IMR-90 (cell line): Measurements from ENCODE around the gene RTL1. TPM values are rescaled to one million over a fixed set of nuclear protein-coding genes. Genes with fewer than 3 reads are reported as not detected.

Experiments
- ATAC-seq: fragments of 200-7000 bp; cut with Tn5 transposase; 2 replicates; pipeline ENCODE4 v1.9.1; 2020; ENCODE audit warnings: low read depth, mild to moderate bottlenecking, moderate library complexity
- BruUV-seq: library from RNA; stranded (reverse); fragments of 400-500 nt; replicated peaks from 2 replicates; lab custom pipeline; 2021; lab: Mats Ljungman, UMichigan
- CTCF ChIA-PET: fragments of 300-600 bp; formaldehyde crosslinking; extraction: SDS; loops from one replicate; lab custom pipeline; 2021; ENCODE audit warnings: antibody characterized with exemption; lab: Yijun Ruan, JAX
- POLR2A ChIA-PET: fragments of 300-600 bp; sonication (Branson Sonifier 250); formaldehyde crosslinking; loops from one replicate; lab custom pipeline; 2022; ENCODE audit warnings: antibody characterized with exemption; ENCODE audit not compliant: unreplicated experiment; lab: Charles Lee
- DNase-seq: peaks from one replicate; pipeline ENCODE4 v3.0.0; 2013
- H2AFZ ChIP-seq: replicated peaks from 2 replicates; pipeline ENCODE3; 2013; ENCODE audit warnings: low read length, mild to moderate bottlenecking; ENCODE audit not compliant: poor library complexity
- H2AK5ac ChIP-seq: 2 replicates; pipeline ENCODE4 v1.6.1; 2013; ENCODE audit warnings: low read depth, low read length, inconsistent platforms
- H2AK9ac ChIP-seq: replicated peaks from 2 replicates; pipeline ENCODE3; 2013; ENCODE audit warnings: mild to moderate bottlenecking, low read depth, low read length, moderate library complexity; ENCODE audit not compliant: poor library complexity
- H2BK120ac ChIP-seq: 2 replicates; pipeline ENCODE4 v1.6.1; 2013; ENCODE audit warnings: low read depth, low read length, inconsistent platforms
- H2BK15ac ChIP-seq: 3 replicates; pipeline ENCODE4 v1.6.1; 2013; ENCODE audit warnings: low read depth, low read length, inconsistent platforms
- H2BK20ac ChIP-seq: 2 replicates; pipeline ENCODE4 v1.6.1; 2013; ENCODE audit warnings: low read depth, mild to moderate bottlenecking, inconsistent platforms, low read length, moderate library complexity
- H2BK5ac ChIP-seq: 2 replicates; pipeline ENCODE4 v1.6.1; 2013; ENCODE audit warnings: mild to moderate bottlenecking, low read depth, low read length, inconsistent platforms; ENCODE audit not compliant: poor library complexity, severe bottlenecking
- H3K14ac ChIP-seq: replicated peaks from 2 replicates; pipeline ENCODE4 v1.6.1; 2013; ENCODE audit warnings: low read depth, low read length, inconsistent platforms
- H3K18ac ChIP-seq: 2 replicates; pipeline ENCODE4 v1.6.1; 2013; ENCODE audit warnings: low read depth, low read length, control low read depth
- H3K23ac ChIP-seq: 2 replicates; pipeline ENCODE4 v1.6.1; 2013; ENCODE audit warnings: low read depth, low read length, inconsistent platforms
- H3K27ac ChIP-seq: 2 replicates; pipeline ENCODE4 v1.5.1; 2013; ENCODE audit warnings: mild to moderate bottlenecking, control low read depth, low read length; ENCODE audit not compliant: insufficient read depth
- H3K27me3 ChIP-seq: 2 replicates; pipeline ENCODE4 v1.6.1; 2013; ENCODE audit warnings: low read length; ENCODE audit not compliant: control insufficient read depth, insufficient read depth
- H3K36me3 ChIP-seq: 2 replicates; pipeline ENCODE4 v1.6.1; 2013; ENCODE audit warnings: low read length, mixed read lengths; ENCODE audit not compliant: control insufficient read depth, insufficient read depth
- H3K4ac ChIP-seq: 2 replicates; pipeline ENCODE4 v1.6.1; 2013; ENCODE audit warnings: low read depth, low read length, inconsistent platforms
- H3K4me1 ChIP-seq: 2 replicates; pipeline ENCODE4 v1.6.1; 2013; ENCODE audit warnings: low read length, mixed read lengths; ENCODE audit not compliant: control insufficient read depth, insufficient read depth
- H3K4me2 ChIP-seq: 2 replicates; pipeline ENCODE4 v1.6.1; 2013; ENCODE audit warnings: low read depth, mild to moderate bottlenecking, control low read depth, low read length, moderate library complexity
- H3K4me3 ChIP-seq: 2 replicates; pipeline ENCODE4 v1.5.1; 2013; ENCODE audit warnings: low read depth, mild to moderate bottlenecking, control low read depth, low read length, moderate library complexity; ENCODE audit not compliant: insufficient read depth
- H3K56ac ChIP-seq: 2 replicates; pipeline ENCODE4 v1.6.1; 2013; ENCODE audit warnings: low read length, inconsistent platforms; ENCODE audit not compliant: insufficient read depth; ENCODE audit errors: extremely low read depth
- H3K79me1 ChIP-seq, 2 experiments: 2 replicates each; pipeline ENCODE4 v1.6.1; 2013; ENCODE audit warnings: low read length in 2 of 2, inconsistent platforms in 1 of 2, low read depth in 1 of 2
- H3K9ac ChIP-seq: 2 replicates; pipeline ENCODE4 v1.6.1; 2013; ENCODE audit warnings: low read depth, low read length, control low read depth
- H3K9me1 ChIP-seq: 2 replicates; pipeline ENCODE4 v1.6.1; 2013; ENCODE audit warnings: low read length, inconsistent platforms; ENCODE audit not compliant: insufficient read depth
- H3K9me3 ChIP-seq: 2 replicates; pipeline ENCODE4 v1.6.1; 2013; ENCODE audit warnings: low read length; ENCODE audit not compliant: control insufficient read depth, insufficient read depth
- H4K20me1 ChIP-seq: 2 replicates; pipeline ENCODE4 v1.6.1; 2013; ENCODE audit warnings: low read length, inconsistent platforms; ENCODE audit not compliant: insufficient read depth
- H4K5ac ChIP-seq: 2 replicates; pipeline ENCODE4 v1.6.1; 2013; ENCODE audit warnings: mild to moderate bottlenecking, low read depth, low read length, control low read depth
- H4K8ac ChIP-seq, 2 experiments: 2 replicates each; pipeline ENCODE4 v1.6.1; 2013; ENCODE audit warnings: low read depth in 2 of 2, low read length in 2 of 2, control low read depth in 1 of 2, inconsistent platforms in 1 of 2
- H4K91ac ChIP-seq: 2 replicates; pipeline ENCODE4 v1.6.1; 2013; ENCODE audit warnings: low read depth, low read length, inconsistent platforms; ENCODE audit not compliant: insufficient read depth
- BHLHE40 ChIP-seq: fragments of 150-350 bp; IDR thresholded peaks from 2 replicates; pipeline ENCODE4 v1.6.1; 2016; ENCODE audit warnings: mild to moderate bottlenecking, low read depth, low read length
- CEBPB ChIP-seq: IDR thresholded peaks from 2 replicates; pipeline ENCODE4 v1.6.1; 2012; ENCODE audit warnings: low read depth, low read length, improper control_type of control experiment
- CHD1 ChIP-seq: IDR thresholded peaks from 2 replicates; pipeline ENCODE4 v1.6.1; 2012; ENCODE audit warnings: low read depth, low read length, improper control_type of control experiment
- CTCF ChIP-seq: conservative IDR thresholded peaks from 2 replicates; pipeline ENCODE4 v1.5.1; 2012; ENCODE audit warnings: mild to moderate bottlenecking, low read depth, low read length, improper control_type of control experiment
- ELK1 ChIP-seq: fragments of 150-350 bp; IDR thresholded peaks from 2 replicates; pipeline ENCODE4 v1.6.1; 2016; ENCODE audit warnings: low read depth, mild to moderate bottlenecking, low read length, moderate library complexity, borderline replicate concordance
- FOS ChIP-seq: fragments of 150-350 bp; IDR thresholded peaks from 2 replicates; pipeline ENCODE4 v1.6.1; 2016; ENCODE audit warnings: low read depth, low read length
- MAFK ChIP-seq: IDR thresholded peaks from 2 replicates; pipeline ENCODE4 v1.6.1; 2012; ENCODE audit warnings: low read depth, low read length, improper control_type of control experiment
- MAZ ChIP-seq: IDR thresholded peaks from 2 replicates; pipeline ENCODE4 v1.6.1; 2012; ENCODE audit warnings: low read depth, mild to moderate bottlenecking, low read length, improper control_type of control experiment, moderate library complexity, borderline replicate concordance
- MXI1 ChIP-seq: IDR thresholded peaks from 2 replicates; pipeline ENCODE4 v1.6.1; 2012; ENCODE audit warnings: low read depth, mild to moderate bottlenecking, low read length, moderate library complexity, borderline replicate concordance
- NFE2L2 ChIP-seq: fragments of 150-350 bp; IDR thresholded peaks from 2 replicates; pipeline ENCODE4 v1.6.1; 2016; ENCODE audit warnings: low read depth, mild to moderate bottlenecking, low read length
- POLR2A ChIP-seq: IDR thresholded peaks from 2 replicates; pipeline ENCODE4 v1.6.1; 2012; ENCODE audit warnings: mild to moderate bottlenecking, low read depth, low read length
- RAD21 ChIP-seq: IDR thresholded peaks from 2 replicates; pipeline ENCODE4 v1.6.1; 2012; ENCODE audit warnings: low read length, improper control_type of control experiment
- RCOR1 ChIP-seq: IDR thresholded peaks from 2 replicates; pipeline ENCODE4 v1.6.1; 2012; ENCODE audit warnings: mild to moderate bottlenecking, low read length, improper control_type of control experiment; ENCODE audit not compliant: insufficient replicate concordance
- RFX5 ChIP-seq: IDR thresholded peaks from 2 replicates; pipeline ENCODE4 v1.8.0; 2012; ENCODE audit warnings: low read depth, mild to moderate bottlenecking, low read length, moderate library complexity
- SMC3 ChIP-seq: fragments of 150-350 bp; IDR thresholded peaks from 2 replicates; pipeline ENCODE4 v1.6.1; 2016; ENCODE audit warnings: low read depth, mild to moderate bottlenecking, antibody characterized with exemption, low read length, moderate library complexity
- WGBS, 2 experiments: methylation state at CpG; one replicate each; pipeline versions ENCODE4 v1.1.5 to v1.1.7; 2013; ENCODE audit warnings: missing lambda C conversion rate in 2 of 2; ENCODE audit not compliant: insufficient read length in 1 of 2; ENCODE audit errors: extremely low coverage in 2 of 2; 5-methylcytosine and 5-hydroxymethylcytosine counted together
- dilution Hi-C: fragments of 300-500 bp; cut with HindIII; formaldehyde crosslinking; loops from one replicate; pipeline ENCODE4 v1.14.3; 2018; ENCODE audit warnings: low sequenced_read_pairs; ENCODE audit not compliant: unreplicated experiment
- in situ Hi-C: fragments of 300-500 bp; cut with MboI; formaldehyde crosslinking; loops from 3 replicates; pipeline ENCODE4 v1.14.3; 2019; ENCODE audit warnings: low sequenced_read_pairs, inconsistent platforms, mixed read lengths
- intact Hi-C: fragments of 100-400 bp; cut with micrococcal nuclease; formaldehyde crosslinking; loops from 2 replicates; pipeline ENCODE4 v1.10.0; 2022
- polyA plus RNA-seq, 3 experiments: library from polyadenylated mRNA; depleted of rRNA; stranded (reverse); fragments of >200 nt; gene quantifications; 2 replicates each; pipeline ENCODE4 v1.2.3, GENCODE V29; 2012; ENCODE audit warnings: low replicate concordance in 1 of 3
- total RNA-seq: library from RNA; depleted of rRNA; stranded (reverse); fragments of >200 nt; gene quantifications from 2 replicates; pipeline ENCODE4 v1.2.3, GENCODE V29; 2012
- TF ChIP-seq, protein P1 (sequence below): fragments of 150-350 bp; IDR thresholded peaks from 2 replicates; pipeline ENCODE4 v1.6.1; 2017; ENCODE audit warnings: mild to moderate bottlenecking, antibody characterized with exemption, low read length, low read depth

The RTL1 gene
- total and polyA plus RNA-seq, 2 of the 4 experiments (the other 2 are of a cell fraction), result not detected

- H2BK5ac ChIP-seq, result no peak overlapping the region
- no peak overlapping the region for H3K4me3 ChIP-seq
- no peak overlapping the region for H3K4ac ChIP-seq
- WGBS, 2 experiments, result 98% methylated on average over 8 of the region's 11 CpGs; no CpG with 5 or more reads in 1 of the 2 experiments
- no peak overlapping the region for H2AK9ac ChIP-seq
- peaks cover 55% of the 10 kb centered on the region for H4K20me1 ChIP-seq
- intact Hi-C loops, result no loop called here
- ChIA-PET CTCF (no interaction called here), POLR2A (no interaction called here)
- no peak overlapping the region for H2AFZ ChIP-seq
- in situ Hi-C loops, result no loop called here
- H3K56ac ChIP-seq, result no peak overlapping the region
- no peak overlapping the region for H4K5ac ChIP-seq
- ATAC-seq, result no peak
- DNase-seq, result no peak
- peaks cover 4% of the 10 kb centered on the region for H3K4me1 ChIP-seq
- no peaks in the 10 kb centered on the region for H3K9me1 ChIP-seq
- H4K91ac ChIP-seq, result no peak overlapping the region
- no peak overlapping the region for H3K23ac ChIP-seq
- no peak overlapping the region for H4K8ac ChIP-seq
- H3K18ac ChIP-seq, result no peak overlapping the region
- peaks cover 3% of the 10 kb centered on the region; the same call in 1 of the 2 replicates for H3K9me3 ChIP-seq
- no peak overlapping the region for H3K14ac ChIP-seq
- H3K9ac ChIP-seq, result no peak overlapping the region
- peaks cover 4 to 37% of the 10 kb centered on the region in 2 experiments for H3K79me1 ChIP-seq
- TF ChIP-seq RAD21 (no peak), RCOR1 (no peak), MAFK (no peak), CHD1 (no peak), POLR2A (no peak), CEBPB (no peak), RFX5 (no peak), BHLHE40 (no peak), MXI1 (no peak), MAZ (no peak), NFE2L2 (no peak), CTCF (no peak), SMC3 (no peak), FOS (no peak), ELK1 (no peak)
- TF ChIP-seq, protein P1, sequence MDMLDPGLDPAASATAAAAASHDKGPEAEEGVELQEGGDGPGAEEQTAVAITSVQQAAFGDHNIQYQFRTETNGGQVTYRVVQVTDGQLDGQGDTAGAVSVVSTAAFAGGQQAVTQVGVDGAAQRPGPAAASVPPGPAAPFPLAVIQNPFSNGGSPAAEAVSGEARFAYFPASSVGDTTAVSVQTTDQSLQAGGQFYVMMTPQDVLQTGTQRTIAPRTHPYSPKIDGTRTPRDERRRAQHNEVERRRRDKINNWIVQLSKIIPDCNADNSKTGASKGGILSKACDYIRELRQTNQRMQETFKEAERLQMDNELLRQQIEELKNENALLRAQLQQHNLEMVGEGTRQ, result no peak
- H2AK5ac ChIP-seq, result no peak overlapping the region
- H2BK20ac ChIP-seq, result no peak overlapping the region
- dilution Hi-C loops, result no loop called here
- peaks cover 65% of the 10 kb centered on the region for H3K36me3 ChIP-seq
- H3K4me2 ChIP-seq, result no peak overlapping the region
- no peak overlapping the region for H2BK120ac ChIP-seq
- no TSS peak for BruUV-seq
- no peaks in the 10 kb centered on the region for H3K27me3 ChIP-seq
- no peak overlapping the region for H2BK15ac ChIP-seq
- H3K27ac ChIP-seq, result no peak overlapping the region
These were observed 19.8 kb downstream of the RTL1 start for GRCh38 chr14:100883789-100884101.
